HG02943 (cell line): Measurements from ENCODE around the gene PRR14L.
A peak's percentile ranks its signal among the peaks of the same experiment; 100 is the strongest.
"Not testable (repeated sequence)": the region's sequence is repeated elsewhere in the genome, so short reads cannot be mapped to it uniquely, and the experiment has no call there.

Source experiments
- ATAC-seq: cut with Tn5 transposase; IDR thresholded peaks from one replicate; pipeline ENCODE4 v1.9.1; 2021; ENCODE audit warnings: mild to moderate bottlenecking, low read depth, moderate library complexity; ENCODE audit not compliant: unreplicated experiment

PRR14L gene

DNA sequence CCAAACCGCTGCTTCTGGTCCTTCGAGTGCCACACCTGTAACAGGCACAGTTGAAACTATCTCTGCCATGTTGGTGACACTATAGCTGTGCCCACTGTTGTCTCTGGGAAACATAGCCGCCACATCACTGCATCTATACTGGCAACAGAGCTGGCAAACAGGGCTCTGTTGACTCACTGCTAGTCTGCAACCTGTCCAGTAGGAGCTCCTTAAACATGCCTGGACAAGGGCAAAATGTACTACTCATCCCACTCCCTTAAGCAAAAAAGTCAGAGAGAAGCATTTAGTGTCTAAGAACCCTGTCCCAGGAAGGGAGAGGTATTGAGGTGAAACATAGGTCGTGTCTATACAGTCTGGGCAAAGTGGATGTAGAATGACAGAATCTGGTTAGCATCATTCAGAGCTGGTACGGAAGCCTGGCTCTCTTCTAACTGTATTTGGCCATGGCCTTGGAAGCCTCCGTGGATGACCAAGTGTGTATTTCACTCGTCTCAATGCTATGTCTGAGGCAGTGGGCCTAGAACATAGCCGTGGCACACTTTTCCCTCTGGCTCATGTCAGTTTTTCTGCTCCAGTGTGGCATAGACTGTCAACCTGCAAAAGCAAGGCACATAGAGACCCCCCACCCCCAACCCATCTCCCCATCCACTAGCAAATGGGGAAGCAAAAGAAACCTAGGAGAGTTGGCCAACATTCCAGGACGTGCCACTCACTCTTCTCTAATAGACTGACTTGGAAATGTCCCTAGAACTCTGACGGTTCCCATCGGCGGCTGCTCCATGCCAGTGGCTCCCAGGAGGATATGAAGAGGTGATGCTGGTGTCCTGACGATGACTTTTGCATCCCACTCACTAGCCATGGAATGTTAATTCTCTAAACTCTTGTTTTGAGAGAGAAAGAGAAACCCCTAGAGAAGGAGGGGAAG, 66.5 kb downstream of the PRR14L start:
- ATAC-seq = no peak

DNA sequence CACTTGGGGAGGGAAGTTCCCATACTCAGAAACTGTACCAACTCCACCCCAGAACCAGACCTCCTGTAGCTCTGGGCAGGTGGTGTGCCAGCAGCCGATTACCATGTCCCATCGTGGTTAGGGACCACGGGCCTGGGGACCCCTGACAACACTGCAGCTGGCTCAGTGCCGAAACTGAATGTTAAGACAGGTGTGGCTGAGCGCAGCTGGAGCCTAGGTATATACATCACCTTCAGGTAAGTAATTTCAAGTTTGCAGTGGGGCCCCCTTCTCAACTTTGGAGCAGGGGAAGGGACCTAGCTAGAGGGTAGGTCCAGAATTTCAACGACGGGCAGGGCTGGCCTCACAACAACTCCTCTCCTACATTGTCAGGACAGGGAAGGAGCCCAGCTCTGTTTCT, 67.2 kb downstream of the PRR14L start:
- ATAC-seq = no peak

DNA sequence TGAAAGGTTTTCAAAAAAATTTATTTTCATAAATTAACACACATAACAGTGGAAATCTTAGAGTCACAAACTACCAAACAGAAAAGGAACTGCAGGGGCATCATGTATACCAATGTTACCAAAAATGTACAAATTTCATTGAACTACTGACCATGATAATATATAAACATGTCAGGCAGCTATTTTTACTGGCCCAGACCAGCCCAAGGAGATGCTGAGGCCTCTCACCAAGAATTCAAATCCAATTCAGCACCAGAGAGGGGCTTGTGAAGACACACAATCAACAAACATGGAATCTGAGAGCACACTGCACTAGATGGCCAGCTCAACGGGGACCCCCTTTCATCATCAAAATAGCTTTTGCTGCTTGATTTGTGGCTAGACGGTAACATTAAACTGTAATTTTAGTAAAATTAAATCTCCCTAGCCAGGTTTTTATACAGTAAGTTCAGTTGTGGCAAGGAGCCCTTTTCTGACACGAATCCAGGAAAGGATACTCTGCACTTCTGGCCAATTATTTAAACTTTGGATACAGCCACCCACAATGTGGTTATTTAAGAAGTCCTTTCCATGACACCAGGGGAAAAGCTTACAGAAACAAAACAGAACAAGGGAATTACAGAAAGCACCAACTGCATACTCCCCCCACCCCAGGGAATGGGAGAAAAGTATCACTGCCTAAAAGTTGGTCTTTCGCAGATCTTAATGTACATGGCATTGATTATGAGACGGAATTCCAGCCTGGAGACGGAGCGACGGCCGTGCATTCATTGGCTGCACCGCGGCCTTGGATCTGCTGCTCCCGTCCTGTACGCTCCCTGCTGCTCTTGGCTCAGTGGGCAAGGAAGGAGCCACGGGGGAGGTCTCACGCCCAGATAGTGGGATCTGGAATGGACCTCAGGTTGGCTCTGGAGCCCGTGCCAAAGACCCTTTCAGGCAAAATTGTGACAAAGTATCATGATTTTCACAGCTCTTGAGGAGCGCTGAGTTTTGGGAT, 68.3 kb downstream of the PRR14L start:
- ATAC-seq = no peak

DNA sequence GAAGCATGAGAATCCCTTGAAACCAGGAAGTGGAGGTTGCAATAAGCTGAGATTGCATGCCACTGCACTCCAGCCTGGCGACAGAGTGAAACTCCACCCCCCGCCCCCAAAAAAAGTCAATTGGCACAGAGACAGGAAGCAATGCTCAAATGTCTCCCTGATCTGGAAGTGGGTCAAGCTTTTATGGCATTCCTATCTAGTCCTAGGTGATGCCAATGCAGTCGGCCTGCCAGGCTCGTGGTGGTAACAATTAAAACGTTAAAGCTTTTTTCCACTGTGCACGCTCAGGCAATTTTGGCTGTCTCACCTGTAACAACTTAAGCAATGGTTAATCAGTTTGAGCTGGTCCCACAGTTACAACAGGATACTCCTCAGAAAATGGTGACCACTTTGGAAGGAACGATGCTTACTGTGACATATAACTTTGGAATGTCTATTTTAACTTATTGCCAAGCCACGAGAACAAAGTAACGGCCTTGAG, 69.0 kb downstream of the PRR14L start:
- ATAC-seq = no peak

DNA sequence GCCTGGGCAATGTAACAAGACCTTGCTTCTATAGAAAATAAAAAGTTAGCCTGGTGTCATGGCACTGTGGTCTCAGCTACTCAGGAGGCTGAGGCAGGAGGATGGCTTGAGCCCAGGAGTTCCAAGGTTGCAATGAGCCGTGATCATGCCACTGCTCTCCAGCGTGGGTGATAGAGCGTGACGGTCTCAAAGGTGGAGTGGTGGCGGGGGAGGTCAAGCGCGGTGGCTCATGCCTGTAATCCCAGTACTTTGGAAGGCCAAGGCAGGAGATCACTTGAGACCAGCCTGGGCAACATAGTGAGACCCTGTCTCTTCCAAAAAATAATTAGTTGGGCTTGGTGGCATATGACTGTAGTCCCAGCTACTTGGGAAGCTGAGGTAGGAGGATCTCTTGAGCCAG, 71.2 kb downstream of the PRR14L start:
- ATAC-seq = no peak

DNA sequence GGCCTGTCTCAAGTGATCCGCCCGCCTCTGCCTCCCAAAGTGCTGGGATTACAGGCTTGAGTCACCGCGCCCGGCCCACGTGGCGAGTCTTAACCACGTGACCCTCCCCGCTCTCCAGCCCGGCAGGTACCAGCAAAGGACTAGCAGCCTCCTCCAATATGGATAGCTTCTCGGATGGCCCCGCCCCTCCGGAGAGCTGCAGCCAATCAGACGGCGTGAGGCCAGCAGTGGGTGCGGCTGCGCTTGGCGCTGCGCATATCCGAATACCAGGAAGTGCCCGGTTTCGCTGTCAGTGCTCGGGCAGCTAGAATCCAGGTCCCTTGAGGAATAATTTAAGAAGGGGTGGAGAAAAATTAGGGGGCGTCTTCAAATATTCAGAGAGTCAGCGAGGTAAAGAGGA, 73.2 kb downstream of the PRR14L start:
- ATAC-seq = peak; percentile 93

DNA sequence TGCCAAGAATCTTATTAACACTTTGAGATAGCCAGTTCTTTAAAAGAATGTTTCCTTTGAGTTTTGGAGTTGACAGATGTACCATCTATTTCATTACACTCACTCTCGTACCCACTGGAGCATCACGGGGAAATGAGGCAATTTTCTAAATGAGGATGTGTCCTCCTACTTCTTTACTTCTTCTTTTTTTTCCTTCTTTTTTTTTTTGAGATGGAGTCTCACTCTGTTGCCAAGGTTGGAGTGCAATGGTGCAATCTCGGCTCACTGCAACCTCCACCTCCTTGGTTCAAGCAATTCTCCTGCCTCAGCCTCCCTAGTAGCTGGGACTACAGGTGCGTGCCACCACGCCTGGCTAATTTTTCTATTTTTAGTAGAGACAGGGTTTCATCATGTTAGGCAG, 75.7 kb downstream of the PRR14L start:
- not testable (repeated sequence) for ATAC-seq

DNA sequence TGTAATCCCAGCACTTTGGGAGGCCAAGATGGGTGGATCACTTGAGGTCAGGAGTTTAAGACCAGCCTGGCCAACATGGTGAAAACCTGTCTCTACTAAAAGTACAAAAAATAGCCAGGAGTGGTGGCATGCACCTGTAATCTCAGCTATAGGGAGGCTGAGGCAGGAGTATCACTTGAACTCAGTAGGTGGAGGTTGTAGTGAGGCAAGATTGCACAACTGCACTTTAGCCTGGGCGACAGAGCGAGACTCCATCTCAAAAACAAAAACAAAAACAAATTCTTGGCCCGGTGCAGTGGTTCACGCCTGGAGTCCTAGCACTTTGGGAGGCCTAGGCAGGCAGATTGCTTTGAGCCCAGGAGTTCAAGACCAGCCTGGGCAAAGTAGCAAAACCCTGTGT, 81.1 kb downstream of the PRR14L start:
- not testable (repeated sequence) for ATAC-seq

DNA sequence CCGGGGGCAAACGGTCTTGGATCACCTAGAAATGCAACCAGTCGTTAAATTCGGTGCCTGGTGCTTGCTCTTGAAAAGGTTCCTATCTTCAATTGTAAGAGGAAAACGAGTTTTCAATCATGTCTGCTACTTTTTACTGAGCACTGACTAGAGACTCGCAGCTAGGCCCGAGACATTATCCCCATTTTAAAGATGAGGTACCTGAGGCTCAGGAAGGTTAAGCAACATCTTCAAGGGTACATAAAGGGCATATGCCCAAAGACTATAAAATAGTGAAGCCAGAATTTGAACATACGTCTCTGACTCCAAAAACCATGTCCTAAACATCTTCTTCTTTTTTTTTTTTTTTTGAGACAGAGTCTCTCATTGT, 87.3 kb downstream of the PRR14L start:
- no peak for ATAC-seq

DNA sequence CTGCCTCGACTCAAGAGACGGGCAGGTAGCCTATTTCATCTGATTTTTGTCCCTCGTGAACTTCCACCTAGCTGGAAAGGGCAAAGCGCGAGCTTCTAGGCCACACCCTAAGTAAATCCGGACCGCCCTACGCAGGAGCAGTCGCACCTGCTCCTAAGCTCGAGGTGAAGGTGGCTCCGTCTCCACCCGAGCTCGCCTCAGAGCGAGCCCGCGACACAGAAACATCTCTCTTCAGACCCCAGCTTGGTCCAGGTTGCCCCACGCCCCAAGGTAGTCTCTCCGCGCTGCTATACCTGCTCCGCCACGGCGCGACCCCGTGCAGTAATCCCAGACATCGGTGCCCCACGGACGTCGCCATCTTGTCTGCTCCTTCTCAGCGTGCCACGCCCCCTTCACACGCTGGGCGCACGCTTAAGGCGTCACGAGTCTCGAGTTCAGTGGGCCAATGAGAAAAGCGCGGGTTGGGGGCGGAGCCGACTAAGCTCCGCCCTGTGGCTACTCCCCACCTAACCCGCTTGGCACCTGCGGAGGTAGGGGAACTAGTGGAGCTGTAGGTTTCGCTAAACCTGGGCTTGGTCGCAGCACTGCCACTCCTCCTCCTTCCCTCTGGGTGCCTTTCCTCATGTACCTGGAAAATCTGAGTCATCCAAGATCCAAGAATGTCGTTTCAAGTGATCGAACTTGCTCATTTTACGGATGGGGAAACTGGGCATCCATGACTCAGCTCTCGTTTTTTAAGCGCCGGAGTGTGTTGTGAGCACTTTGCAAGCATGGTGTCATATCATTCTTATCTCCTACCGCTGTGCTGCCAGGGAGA, 87.9 kb downstream of the PRR14L start, which contains the start of gene PISD:
Gene PISD (minus strand): TSS at position 365 of the 817 bp plus-strand sequence. CDS start 7 bp downstream, at position 358.
- peak; percentile 86 for ATAC-seq

DNA sequence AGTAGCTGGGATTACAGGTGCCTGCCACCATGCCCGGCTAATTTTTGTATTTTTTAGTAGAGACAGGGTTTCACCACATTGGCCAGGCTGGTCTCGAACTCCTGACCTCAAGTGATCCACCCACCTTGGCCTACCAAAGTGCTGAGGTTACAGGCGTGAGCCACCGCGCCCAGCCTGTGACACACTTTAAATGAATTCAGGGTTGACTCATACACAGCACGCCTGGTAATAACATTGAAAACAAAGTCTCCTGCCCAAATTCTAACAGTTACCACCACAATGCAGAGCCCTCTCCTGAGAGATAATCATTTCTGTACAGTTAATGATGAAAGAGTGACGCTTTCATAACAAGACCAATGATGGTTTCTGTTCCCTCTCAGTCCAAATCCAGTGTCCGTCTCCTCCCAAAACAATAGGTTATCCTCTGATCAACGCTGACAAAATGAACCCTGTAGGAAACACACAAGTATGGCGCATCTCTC, 89.0 kb downstream of the PRR14L start:
- not testable (repeated sequence) for ATAC-seq

DNA sequence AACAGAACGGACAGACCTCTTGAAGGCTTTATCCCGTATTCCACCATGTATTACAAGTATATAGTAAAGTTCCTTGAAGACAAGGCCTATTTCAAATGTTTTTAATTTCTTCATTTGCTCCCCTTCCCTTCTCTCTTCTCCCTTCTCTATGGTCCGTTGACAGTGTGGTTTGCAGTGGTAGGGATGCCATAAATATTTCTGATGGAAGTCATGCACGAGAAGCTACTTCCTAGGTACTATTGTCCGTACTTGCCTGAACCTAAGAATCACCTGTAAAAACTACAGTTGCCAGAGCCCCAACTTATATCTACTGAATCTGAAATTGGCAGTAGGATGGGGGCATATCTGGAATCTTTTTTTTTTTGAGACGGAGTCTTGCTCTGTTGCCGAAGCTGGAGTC, 90.7 kb downstream of the PRR14L start:
- no peak for ATAC-seq

DNA sequence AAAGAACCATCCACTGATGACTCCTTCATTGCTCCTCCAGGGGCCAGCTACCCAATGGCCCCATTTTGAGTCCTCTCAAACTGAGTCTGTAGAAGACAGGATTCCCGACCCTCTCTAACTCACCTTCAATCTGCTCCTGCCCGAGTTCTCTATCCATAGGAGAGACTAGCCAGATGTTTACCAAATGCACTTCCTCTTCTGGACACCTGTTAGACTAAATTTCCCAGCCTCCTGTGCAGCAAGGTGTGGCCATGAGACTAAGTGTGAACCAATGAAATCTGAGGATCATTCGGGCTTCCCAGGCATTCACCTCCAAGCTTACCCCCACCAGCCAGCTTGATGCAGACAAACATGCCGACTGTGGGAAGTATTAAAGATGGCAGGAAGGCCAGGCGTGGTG, 95.5 kb downstream of the PRR14L start:
- ATAC-seq = no peak

DNA sequence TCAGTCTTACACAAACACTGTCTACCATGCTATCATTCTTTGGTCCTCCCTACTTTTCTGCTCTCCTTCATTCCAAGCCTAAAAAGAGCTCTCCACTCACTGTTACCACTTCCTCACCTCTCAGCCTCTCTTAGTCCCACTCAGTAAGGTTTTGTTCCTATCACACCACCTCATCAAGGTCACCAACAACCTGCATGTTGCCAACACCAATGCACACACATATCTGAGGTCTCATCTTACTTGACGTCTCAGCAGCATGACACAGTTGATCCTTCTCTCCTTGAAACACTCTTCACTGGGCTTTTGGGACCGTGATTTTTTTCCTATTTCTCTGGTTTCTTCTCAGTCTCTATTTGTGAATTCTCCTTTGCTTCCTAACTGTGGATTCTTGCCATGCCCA, 96.0 kb downstream of the PRR14L start:
- no peak for ATAC-seq

DNA sequence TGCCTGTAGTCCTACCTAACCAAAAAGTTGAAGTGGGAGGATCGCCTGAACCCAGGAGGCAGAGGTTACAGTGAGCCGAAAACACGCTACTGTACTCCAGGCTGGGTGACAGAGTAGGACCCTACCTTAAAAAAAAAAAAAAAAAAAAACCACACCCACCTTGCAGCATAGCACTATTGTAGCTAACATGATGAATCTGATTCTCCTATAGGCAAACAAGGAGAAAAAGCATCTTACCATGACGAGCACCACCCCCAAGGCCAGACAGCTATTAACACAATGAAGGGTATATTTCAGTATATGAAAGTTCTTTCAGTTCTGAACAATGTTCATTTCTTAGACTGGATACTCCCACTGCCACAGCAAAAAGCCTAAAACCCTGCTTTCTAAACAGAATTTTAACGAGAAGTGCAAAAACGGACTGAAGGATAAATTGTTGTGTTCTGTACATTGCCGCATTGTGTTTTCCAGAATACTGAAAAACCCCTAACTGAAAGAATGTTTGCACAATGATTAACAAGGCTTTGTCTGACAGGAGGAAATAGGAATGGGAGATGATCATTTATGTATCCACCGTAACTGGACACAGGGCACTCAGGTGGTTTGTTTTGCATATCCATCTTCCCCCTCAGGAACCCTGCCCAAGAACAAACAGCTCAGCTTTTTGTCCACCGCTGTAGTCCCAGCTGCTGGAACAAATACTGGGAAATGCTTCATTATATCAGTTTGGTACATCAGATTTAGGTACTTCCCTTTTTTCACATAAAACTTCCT, 96.8 kb downstream of the PRR14L start:
- ATAC-seq = no peak

DNA sequence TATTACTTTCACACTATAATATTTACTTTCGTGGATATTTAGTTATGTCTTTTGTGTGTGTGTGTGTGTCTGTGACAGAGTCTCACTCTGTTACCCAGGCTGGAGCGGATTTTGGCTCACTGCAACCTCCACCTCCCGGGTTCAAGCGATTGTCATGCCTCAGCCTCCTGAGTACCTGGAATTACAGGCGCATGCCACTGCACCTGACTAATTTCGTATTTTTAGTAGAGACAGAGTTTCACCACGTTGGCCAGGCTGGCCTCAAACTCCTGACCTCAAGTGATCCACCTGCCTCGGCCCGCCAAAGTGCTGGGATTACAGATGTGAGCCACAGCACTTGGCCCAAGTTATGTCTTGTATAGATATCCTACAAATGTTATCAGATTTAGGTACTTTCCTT, 97.8 kb downstream of the PRR14L start:
- ATAC-seq = no peak

DNA sequence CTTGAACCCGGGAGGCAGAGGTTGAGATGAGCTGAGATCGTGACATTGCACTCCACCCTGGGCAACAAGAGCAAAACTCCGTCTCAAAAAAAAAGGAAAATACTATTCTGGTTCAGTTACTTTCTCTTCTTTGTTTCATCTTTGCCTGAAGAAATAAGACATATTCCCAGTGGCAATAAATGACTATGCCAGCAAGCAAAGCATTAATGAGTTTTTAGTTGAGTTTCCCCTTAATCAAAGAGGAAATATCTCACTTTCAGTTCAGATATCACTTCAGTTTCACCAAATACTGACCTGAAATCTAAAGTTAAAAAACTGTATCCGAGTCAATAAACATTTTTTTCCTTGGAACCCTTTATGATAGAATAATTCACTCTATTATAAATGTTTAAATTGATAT, 98.3 kb downstream of the PRR14L start:
- ATAC-seq = no peak

DNA sequence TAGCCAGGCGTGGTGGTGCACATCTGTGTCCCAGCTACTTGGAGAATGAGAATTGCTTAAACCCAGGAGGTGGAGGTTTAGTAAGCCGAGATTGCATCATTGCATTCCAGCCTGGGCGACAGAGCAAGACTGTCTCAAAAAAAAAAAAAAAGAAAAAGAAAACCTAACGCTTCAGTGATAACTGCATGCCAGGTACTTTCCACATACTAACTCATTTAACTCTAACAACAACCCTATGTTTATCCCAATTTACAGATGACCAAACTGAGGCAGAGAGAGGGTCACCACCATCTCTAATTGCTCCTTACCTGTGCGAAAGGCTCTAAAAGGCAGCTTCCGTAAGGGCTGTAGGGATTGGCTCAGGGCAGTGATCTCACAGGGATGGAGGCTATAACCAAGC, 99.5 kb downstream of the PRR14L start:
- no peak for ATAC-seq
